ENCODE results near the gene TSFM.

- TF ChIP-seq POLR2A (IDR thresholded peaks at IDR 0.05) (no peak), CTCF (IDR thresholded peaks at IDR 0.05) (no peak), POLR2AphosphoS5 (IDR thresholded peaks at IDR 0.05) (no peak)
Measured at GRCh38 chr12:57780284-57780897, 2.2 kb upstream of the TSFM start.

Measured in sigmoid colon (tissue), 4 donors.